ENCODE measurements around the gene ST3GAL6. TPM values are rescaled to one million over a fixed set of nuclear protein-coding genes. Genes with fewer than 3 reads are reported as not detected.

The ST3GAL6 gene
- total RNA-seq, 2 experiments from 2014 or later, result 0.44 to 0.45 TPM

- DNase-seq, result no peak
- H3K36me3 Mint-ChIP-seq (ENCODE audit: low read depth), result no peaks in the 10 kb centered on the region
Observed at GRCh38 chr3:98798820-98799219, 35.7 kb downstream of the ST3GAL6 start.

DNA sequence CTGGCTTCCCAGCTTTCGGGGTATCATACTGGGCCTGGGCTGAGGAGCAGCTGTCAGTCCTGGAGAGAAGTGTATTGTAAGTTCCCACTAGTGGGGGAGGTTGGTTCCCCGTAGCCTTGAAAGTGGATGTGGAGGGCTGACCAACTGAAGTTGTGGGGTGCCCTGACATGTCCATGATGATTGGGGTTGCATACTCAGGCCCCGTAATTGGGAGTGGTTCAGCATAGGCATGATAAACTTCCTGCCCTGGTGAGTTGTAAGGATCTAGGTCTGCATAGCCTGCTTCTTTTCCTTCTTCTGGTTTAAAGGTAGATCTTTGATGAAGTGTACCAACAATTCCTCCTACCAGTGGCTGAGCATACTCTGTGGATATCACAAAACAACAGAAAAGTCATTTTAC is 36.3 kb downstream of the ST3GAL6 start:
- CTCF ChIA-PET, result no interaction called here
- TF ChIP-seq, protein P1, sequence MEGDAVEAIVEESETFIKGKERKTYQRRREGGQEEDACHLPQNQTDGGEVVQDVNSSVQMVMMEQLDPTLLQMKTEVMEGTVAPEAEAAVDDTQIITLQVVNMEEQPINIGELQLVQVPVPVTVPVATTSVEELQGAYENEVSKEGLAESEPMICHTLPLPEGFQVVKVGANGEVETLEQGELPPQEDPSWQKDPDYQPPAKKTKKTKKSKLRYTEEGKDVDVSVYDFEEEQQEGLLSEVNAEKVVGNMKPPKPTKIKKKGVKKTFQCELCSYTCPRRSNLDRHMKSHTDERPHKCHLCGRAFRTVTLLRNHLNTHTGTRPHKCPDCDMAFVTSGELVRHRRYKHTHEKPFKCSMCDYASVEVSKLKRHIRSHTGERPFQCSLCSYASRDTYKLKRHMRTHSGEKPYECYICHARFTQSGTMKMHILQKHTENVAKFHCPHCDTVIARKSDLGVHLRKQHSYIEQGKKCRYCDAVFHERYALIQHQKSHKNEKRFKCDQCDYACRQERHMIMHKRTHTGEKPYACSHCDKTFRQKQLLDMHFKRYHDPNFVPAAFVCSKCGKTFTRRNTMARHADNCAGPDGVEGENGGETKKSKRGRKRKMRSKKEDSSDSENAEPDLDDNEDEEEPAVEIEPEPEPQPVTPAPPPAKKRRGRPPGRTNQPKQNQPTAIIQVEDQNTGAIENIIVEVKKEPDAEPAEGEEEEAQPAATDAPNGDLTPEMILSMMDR (IDR thresholded peaks at IDR 0.05), result no peak
- peaks cover 2% of the 10 kb centered on the region for H3K36me3 Mint-ChIP-seq (ENCODE audit: low read depth)

More at GRCh38 chr3:98798820-98799219, 35.7 kb downstream of the ST3GAL6 start:
- Histone ChIP-seq H3K27me3 (ENCODE audit: control insufficient read depth in 1 of 2, insufficient read depth in 2 of 2, low read length in 2 of 2) (no peaks in the 10 kb centered on the region), H3K4me1 (ENCODE audit: insufficient read depth, low read length) (no peaks in the 10 kb centered on the region), H3K27ac (ENCODE audit: low read depth in 1 of 2, low read length in 2 of 2) (no peak overlapping the region), H3K36me3 (ENCODE audit: insufficient read depth, low read length) (no peaks in the 10 kb centered on the region), H3K4me3 (ENCODE audit: low read length) (no peak overlapping the region), H3K9me3 (ENCODE audit: control insufficient read depth in 1 of 2, insufficient read depth in 1 of 2, low read length in 2 of 2) (no peaks in the 10 kb centered on the region)
- H3K4me3 Mint-ChIP-seq, result no peak overlapping the region
- no peaks in the 10 kb centered on the region for H3K27me3 Mint-ChIP-seq
- CTCF ChIA-PET, result no interaction called here
- intact Hi-C loops (cut with DNase I, micrococcal nuclease), result no loop called here
- POLR2A ChIA-PET, result no interaction called here
- H3K4me1 Mint-ChIP-seq (ENCODE audit: low read depth), result no peaks in the 10 kb centered on the region
- H3K27ac Mint-ChIP-seq, result no peak overlapping the region
- no peak for ATAC-seq (ENCODE audit: poor library complexity)
- TF ChIP-seq, protein P1 (IDR thresholded peaks at IDR 0.05), result no peak
- no peaks in the 10 kb centered on the region for H3K9me3 Mint-ChIP-seq

GRCh38 chr3:98800401-98800800 is 37.3 kb downstream of the ST3GAL6 start:
- H3K4me1 ChIP-seq (ENCODE audit: insufficient read depth, low read length), result no peaks in the 10 kb centered on the region
- Mint-ChIP-seq H3K36me3 (ENCODE audit: low read depth) (peaks cover 6% of the 10 kb centered on the region), H3K27ac (no peak overlapping the region), H3K4me1 (ENCODE audit: low read depth) (no peaks in the 10 kb centered on the region), H3K9me3 (no peaks in the 10 kb centered on the region), H3K4me3 (no peak overlapping the region), H3K27me3 (no peaks in the 10 kb centered on the region)
- H3K27me3 ChIP-seq (ENCODE audit: control insufficient read depth in 1 of 2, insufficient read depth in 2 of 2, low read length in 2 of 2), result no peaks in the 10 kb centered on the region
- intact Hi-C loops (cut with DNase I, micrococcal nuclease), result no loop called here
- no peak for DNase-seq
- CTCF ChIA-PET, result no interaction called here
- H3K4me3 ChIP-seq (ENCODE audit: low read length), result no peak overlapping the region
- ATAC-seq (ENCODE audit: poor library complexity), result no peak
- TF ChIP-seq, protein P1 (IDR thresholded peaks at IDR 0.05), result no peak
- H3K9me3 ChIP-seq (ENCODE audit: control insufficient read depth in 1 of 2, insufficient read depth in 1 of 2, low read length in 2 of 2), result no peaks in the 10 kb centered on the region
- POLR2A ChIA-PET, result no interaction called here
- H3K36me3 ChIP-seq (ENCODE audit: insufficient read depth, low read length), result no peaks in the 10 kb centered on the region
- no peak overlapping the region for H3K27ac ChIP-seq (ENCODE audit: low read depth in 1 of 2, low read length in 2 of 2)

More for the DNA sequence above, 36.3 kb downstream of the ST3GAL6 start:
- intact Hi-C loops (cut with DNase I, micrococcal nuclease), result no loop called here
- H3K4me3 ChIP-seq (ENCODE audit: low read length), result no peak overlapping the region
- no peaks in the 10 kb centered on the region for H3K27me3 ChIP-seq (ENCODE audit: control insufficient read depth in 1 of 2, insufficient read depth in 2 of 2, low read length in 2 of 2)
- no peaks in the 10 kb centered on the region for H3K4me1 Mint-ChIP-seq (ENCODE audit: low read depth)
- no peak overlapping the region for H3K27ac Mint-ChIP-seq
- H3K4me1 ChIP-seq (ENCODE audit: insufficient read depth, low read length), result no peaks in the 10 kb centered on the region
- no peak overlapping the region for H3K27ac ChIP-seq (ENCODE audit: low read depth in 1 of 2, low read length in 2 of 2)
- H3K9me3 Mint-ChIP-seq, result no peaks in the 10 kb centered on the region
- DNase-seq (no peak), ATAC-seq (ENCODE audit: poor library complexity) (no peak)
- POLR2A ChIA-PET, result no interaction called here
- no peak overlapping the region for H3K4me3 Mint-ChIP-seq
- no peaks in the 10 kb centered on the region for H3K27me3 Mint-ChIP-seq
- H3K9me3 ChIP-seq (ENCODE audit: control insufficient read depth in 1 of 2, insufficient read depth in 1 of 2, low read length in 2 of 2), result no peaks in the 10 kb centered on the region
- H3K36me3 ChIP-seq (ENCODE audit: insufficient read depth, low read length), result no peaks in the 10 kb centered on the region

Measured in CD4-positive, alpha-beta T cell (primary cell).